NCI-H1417 treated with DMSO at 0.1 percent for 48 hours (cell line): Measurements from ENCODE around the gene IQGAP2.

Experiments
- DNase-seq: peaks from one replicate; lab custom pipeline; 2025; lab: John Stamatoyannopoulos, UW

The IQGAP2 gene

DNA sequence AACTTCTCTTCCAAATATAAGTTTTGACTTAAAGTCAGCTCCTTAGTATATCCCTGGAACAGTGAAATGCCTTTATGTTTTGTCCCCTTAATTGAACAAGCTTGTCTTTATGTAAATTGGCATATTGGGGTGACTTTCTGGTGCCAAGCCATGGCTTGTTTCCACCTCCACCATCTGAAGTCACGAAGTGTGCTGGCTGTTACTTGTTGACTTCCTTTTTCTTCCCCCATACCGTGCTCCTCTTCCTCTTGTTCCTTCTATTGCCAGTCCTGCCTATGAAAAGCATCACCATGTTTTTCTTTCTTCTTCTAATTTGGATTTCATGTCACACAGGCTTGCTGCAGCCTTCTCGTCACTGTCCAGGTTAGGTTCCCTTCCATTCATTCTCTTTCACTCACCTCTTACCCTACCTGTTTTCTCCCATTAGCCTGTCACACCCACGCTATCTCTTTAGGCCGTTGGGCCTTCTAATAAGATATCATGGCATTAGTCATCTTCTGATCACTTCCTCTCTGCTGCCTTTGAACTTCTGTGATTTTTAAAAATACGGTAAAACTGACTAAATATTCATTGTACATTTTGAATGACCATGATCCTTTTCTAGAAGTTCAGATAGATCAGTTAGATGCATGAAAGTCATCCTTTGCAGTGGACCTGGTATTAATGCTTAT, 48.1 kb downstream of the IQGAP2 start:
- DNase-seq: no peak

DNA sequence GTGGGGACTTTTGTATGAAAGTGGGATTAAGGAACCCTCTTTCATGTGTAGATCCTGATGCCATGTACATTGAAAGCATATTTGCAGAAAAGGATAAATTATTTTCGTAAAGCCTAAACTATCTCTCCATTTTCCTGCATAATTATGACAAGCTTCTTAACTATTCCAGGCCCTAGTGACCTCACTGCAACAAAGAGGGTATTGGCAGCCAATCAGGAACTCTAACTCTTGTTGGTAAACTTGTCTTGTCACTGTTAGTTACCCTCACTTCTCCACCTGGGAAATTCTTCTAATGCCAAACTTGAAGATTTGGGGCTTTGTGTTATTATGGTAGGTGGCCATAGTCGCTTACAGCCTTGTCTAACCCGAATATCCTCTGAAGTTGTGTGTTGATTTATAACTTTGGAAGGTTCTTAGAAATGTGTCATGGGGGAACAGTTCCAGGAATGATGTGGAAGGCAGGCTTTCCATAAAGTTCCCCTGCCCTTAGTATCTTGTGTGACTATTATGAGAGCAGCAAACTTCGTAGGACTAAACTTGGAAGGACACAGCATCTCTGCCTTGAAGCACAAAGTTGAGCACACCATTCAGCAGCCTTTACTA, 52.5 kb downstream of the IQGAP2 start:
- no peak for DNase-seq

DNA sequence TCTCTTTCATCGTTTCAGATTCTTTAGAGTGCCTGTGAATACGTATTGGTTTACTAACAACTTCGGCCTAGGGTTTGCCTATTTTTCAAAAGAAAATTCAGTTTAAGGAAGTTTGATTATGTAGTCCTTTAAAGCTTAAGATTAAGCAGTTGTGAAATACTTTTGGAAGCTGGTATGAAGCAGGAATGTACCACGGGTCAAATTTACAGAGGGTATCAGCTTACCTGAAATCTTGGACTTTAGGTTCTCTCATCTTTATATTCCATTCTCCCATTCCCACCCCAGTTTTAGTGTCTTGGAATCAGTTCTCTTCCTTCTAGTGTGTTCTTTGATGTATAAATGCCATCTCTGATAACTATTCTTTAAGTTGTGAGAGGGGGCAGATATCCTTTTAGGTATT, 53.2 kb downstream of the IQGAP2 start:
- no peak for DNase-seq

DNA sequence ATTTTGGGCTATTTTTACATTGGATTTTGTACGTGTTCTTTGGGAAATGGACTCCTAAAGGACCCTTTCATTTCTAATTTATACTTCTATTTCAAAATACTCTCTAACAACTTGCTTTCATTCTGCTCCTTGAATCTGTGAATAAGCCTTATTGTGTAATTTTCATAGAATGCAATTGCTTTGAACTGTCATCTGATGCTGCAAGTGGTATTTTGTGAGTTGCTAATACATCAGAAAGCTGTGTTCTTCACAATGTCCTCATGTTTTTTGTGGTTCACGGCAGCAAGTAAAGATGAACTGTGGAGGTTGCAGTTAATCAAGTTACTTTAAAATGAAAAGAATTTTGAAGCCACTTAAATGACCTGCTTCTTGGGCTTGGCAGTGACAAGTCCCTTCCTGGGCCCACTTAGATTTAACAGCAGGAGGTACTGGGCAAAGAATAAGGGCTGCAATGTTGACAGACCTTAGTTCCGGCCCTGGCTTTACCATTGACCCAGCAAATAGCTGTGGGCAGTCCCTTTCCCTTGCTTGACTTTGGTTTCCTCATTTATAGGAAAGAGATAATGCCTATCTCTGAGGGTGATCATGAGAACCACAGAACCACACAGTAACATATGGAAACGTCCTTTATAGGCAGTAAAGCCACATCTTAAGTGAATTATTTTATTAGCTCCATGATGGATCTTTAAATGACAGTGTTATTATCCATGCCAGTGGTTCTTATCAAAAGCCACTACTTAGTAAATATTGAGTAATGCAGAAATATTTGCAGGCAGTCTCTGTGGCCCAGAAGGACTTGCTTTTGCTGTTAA, 54.8 kb downstream of the IQGAP2 start:
- no peak for DNase-seq

DNA sequence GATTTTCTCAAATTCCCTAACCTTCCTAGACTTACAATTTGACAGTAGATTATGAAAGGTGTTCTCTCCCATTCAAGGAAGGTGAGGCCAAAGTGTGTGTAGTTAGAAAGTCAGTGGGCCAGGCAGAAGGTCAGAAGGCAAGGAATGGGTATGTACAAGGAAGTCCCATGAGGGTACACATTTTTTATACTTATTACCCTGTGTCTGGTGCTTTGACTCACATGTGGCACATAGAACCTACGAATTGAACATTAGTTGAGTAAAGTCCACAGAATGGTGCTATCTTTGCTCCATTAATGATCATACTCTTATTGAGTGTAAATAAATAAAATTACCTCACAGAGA, 55.4 kb downstream of the IQGAP2 start:
- DNase-seq: no peak

DNA sequence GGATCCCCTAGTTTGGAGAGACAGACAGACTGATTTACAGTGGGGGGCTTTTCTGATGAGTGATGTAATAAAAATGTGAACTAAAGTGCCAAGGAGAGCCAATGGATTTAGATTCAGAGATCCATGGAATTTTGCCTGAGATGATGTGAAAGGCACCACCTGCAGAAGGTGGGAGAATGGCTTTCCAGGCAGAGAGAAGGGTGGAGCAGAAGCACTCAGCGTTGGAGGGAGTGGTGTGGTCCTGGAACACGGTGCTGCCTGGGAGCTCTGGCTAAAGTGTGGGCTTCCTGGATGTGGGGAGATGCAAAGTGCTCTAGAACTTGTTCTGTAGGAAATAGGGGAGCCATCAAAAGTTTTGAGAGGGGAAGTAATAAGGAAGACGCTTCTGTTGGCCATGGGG, 57.0 kb downstream of the IQGAP2 start:
- no peak for DNase-seq

DNA sequence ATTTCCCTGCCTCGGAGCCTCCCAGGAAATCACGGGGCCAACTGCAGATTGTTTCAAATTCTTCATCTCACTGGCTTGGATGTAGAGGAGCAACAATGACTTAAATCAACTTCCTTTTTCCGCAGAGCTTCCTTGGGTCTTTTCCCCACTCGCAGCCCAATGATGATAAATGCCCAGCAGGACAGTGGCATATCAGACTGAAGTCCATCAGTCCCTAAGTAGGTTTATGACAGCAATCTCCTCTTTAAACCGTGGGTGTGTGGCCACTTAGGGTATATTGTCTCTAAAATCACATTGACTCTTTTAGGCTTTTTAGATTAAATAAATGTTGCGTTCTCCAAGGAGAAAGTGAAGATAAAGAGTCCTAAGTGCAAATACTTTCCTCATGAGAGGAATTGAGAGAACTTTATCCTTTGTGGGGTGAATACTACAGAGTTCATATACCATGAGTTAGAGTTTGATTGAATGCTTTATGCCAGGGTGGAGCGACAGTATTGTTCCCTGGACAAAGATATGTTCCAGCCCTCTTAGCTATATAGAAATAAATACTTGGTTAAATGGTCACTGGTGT, 59.1 kb downstream of the IQGAP2 start:
- DNase-seq: no peak

DNA sequence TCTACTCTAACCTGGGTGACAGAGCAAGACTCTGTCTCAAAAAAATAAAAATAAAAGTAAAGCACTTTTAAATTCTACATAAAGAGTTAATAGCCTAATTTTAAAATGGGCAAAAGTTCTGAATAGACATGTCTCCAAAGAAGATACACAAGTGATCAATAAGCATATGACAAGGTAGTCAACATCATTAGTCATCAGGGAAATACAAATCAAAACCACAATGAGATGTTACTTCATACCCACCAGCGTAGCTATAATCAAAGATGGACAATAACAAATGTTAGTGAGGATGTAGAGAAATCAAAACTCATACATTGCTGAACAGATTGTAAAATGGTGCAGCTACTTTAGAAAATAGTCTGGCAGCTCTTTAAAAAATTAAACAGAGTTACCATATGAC, 64.1 kb downstream of the IQGAP2 start:
- no peak for DNase-seq

DNA sequence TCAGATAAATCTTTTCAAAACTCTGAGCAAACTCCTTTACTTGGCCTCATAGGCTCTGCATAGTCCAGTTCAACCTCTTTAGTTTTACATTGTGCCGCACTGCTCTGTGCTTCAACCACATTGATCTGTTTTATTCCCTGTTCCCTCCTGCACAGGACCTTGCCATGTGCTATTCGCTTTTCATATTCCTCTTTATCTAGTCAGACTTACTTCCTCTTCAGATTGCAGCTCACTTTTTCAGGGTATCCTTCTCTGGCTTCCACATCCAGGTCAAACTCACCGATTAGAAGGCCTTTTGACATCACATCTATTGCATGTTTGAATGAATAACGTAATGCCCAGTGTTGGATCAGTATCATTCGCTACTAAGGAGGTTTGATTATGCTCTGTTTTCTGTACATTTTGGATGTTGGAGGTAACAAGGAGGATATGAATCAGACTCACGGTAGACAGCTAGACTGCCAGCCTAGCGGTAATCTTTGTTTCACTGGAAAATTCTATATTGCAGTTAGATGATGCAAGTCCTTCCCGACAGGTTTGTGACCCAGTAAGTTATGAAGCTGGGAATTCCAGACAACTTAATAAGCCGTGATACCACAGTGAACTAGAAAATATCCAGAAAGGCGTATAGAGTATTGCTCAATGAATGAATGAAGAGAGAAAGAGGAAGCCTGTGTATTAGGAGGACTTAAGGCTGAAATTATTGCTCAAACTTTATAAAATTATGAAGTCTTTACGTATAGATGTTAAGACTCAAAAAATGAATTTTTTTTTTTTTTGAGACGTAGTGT, 65.7 kb downstream of the IQGAP2 start:
- DNase-seq: no peak

DNA sequence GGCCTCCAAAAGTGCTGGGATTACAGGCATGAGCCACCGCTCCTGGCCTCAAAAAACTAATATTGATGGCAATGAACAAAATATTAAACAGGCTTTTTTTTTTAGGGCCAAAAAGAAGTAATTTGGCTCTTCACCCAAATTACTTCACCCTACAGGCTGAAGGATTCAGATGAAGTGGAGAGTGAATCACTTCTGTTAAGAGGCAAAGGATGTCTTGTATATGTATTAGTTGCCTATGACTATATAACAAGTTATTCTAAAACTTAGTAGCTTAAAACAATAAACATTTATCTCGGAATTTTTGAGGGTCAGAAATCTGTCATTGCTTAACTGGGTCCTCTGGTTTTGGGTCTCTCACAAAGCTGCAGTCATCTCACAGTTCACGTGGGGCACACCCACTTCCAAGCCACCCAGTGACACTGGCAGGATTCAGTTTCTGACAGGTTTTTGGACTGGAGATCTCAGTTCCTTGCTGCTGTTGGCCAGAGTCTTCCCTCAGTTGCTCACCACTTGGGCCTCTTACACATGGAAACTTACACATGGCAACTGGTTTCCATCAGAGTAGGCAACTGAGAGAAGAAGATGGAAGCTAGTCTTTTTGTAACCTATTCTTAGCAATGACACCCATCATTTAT, 66.7 kb downstream of the IQGAP2 start:
- no peak for DNase-seq

DNA sequence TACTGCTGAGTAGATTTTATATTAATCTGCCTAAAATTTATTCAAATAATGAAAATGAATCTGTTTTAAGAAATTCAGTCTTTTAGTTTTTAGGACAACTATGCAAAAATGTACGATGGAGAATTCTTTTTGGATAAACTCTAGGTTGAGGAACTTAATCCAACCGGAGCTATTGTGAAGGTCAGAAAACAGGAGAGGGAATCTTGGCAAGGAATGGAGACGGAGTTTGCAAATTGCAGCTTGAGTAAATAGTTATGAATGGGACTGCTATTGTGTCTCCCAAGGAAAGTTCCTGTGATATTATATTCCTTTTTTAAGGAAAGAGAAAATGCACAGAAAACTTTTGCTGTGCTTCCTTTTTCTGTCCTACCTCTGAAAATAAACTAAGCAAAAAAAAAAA, 67.9 kb downstream of the IQGAP2 start:
- DNase-seq: no peak

DNA sequence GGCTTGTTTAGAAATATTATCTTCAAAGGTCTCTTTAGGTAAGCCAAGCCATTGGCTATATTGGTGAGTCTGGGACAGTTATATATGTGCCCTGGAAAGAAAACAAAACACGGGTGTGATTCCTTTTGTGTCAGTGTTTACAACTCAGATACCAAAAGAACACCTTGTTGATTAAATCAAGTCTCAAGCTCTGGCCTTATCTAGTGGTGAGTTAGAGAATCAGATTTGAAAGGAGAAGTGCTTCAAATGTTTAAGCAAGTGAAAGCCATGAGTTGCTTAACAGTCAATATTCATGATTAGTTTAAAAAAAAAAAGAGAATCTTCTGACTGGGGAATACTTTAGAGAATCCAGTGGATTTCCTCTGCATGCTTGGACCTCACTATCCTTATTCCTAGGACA, 68.3 kb downstream of the IQGAP2 start:
- DNase-seq: no peak

DNA sequence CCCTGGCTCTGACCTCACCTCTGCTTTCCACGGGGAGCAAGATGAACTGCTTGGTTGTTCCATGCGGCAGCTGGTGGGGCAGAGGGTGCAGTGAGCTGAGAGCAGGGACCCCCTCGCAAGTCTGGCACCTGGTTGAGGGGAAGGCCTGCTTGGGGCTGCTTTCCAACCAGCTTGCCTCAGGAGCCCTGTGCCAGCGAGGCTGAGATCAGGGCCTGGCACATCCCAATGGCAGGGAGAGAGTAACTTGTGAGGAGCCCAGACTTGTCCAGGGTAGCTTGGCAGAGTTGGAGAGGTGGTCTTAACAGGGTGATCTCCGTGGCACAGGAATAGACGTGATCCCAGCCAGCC, 68.9 kb downstream of the IQGAP2 start:
- DNase-seq: no peak

DNA sequence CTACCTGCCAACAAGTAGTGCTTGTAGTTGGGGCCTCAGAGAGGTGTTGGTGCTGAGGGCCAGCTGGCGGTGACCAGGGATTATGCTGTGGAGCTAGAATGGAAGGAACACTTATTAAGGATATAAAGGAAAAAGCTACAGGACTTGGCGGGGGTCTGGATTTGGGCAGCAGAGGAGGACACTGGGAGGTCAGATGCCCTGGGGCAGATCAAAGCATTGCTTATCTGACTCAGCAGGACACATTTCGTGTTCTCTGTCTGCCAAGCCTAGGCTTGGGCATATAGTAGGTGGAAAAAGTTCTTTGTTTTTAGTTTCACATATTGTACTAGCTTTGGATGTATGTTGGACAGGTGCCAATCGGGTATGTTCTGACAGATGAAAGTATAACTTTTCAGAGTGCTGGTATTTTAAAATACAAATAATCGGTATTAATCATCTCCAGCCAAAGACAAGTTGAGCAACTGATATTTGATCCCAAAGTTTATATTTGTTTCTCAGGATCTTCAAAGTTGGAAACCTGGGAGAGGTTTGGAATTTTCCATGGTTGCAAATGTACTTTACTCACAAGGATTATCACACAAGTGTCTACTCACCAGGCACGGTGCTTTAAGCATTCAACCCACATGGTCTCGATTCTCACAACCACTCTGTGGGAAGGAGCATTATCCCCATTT, 69.4 kb downstream of the IQGAP2 start:
- no peak for DNase-seq

DNA sequence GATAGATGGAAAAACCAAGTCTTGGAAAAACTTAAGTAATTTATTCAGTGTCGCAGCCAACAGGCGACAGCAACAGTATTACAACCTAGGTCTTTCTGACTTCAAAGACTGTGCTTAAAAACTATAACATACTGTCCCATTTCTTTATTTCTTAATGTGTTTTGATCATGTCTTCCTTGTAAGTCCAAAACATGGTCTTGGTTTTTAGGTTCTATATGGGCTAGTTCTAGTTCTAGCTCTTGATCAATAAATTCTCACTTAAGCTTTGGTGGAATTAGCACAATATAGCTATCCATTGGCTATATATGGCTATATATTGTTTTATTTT, 69.9 kb downstream of the IQGAP2 start:
- DNase-seq: no peak

DNA sequence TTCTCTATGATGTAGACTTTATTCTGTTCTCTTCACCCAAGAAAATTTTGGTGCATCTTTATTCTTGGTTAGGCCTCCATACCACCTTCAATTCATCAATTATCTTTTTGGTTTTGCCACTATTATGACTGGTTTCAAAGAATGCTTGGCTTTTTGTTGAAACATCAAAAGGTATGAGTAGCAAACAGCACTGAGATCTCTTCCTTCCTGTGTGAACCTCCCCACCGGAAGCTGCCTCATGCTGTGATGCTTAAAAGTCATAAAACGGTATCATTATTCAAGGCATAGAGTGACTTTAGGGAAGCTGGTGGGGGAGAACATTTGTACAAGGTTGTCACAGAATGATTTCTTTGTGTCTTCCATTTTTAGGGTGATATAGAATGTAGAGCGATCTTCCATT, 70.6 kb downstream of the IQGAP2 start:
- DNase-seq: no peak

DNA sequence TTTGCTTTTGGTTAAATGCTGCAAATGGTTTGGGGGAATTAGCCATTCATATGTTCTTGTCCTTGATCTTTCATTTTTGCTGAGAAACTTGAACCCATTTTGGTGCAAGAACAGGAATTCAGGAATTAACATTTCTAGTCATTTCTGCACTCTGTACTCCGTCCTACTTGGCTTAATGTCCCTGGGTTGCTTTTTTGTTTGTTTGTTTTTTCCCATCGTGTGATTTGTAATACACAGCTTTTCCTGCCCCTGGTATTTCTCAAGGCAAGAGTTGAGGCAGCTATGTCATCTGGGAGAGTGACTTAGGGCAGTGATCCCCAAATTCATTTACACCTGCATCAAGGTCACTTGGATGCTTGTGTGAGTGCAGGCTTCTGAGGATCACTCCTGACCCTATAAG, 71.3 kb downstream of the IQGAP2 start:
- no peak for DNase-seq

DNA sequence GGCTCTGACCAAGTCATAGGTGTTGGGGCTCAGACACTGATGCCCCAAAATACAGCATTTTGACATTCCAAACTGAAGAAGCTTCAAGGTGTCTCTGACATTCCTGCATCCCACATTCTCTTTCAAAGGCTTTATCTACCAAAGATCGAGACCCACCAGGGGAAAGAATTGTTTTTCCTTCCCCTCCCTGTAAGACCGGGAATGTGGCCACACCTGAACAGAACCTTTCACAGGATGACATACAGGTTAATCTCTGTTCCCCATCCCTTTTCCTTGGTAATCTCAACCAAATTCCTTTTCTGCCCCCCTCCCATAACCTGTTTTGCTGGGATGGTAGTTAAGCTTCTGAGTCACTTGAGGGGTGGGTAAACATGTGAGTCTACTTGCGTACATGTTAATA, 72.3 kb downstream of the IQGAP2 start:
- DNase-seq: no peak

DNA sequence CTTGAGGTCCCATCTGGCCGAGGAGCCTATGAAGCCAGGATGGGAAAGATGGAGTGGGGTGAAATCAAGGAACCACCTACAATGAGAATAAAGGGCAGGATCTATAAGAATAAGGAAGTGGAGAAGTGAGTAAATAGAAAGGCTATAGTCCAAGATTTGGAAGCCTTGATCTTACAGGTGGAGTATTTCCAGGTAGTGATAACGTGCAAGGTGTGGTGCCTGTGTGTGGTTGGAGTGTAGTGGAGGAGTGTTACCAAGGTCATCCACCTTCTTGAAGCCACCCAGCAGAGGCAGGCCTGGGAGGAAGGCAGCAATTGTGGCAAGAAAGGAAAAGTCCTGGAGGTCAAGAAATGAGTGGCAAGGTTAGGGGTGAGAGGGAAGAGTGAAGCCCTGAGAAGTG, 72.9 kb downstream of the IQGAP2 start:
- DNase-seq: no peak

DNA sequence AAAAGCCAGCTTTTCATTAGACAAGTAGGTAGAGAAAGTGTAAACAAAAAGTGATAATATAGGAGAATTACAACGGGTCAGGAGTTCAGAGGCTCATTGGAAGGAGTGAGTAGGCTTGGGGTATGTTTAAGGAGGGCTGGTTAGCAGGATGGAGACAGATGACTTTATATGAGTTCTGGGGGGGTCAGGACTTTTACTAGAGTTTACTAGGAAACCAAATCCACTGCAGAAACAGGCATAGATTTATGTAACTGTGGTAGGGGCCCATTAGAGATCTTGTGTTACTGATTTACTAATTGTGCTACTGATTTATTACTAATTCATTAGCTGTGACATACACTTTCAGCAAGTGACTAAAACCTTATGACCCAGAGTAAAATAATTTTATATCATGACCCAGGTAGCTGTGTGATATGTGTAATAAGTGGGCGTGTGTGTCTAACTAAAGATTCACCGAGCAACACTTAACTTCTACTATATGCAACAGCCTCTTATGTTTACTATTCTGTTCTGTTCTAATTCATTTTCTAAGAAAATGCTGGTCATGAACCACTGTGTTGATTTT, 73.5 kb downstream of the IQGAP2 start:
- no peak for DNase-seq

DNA sequence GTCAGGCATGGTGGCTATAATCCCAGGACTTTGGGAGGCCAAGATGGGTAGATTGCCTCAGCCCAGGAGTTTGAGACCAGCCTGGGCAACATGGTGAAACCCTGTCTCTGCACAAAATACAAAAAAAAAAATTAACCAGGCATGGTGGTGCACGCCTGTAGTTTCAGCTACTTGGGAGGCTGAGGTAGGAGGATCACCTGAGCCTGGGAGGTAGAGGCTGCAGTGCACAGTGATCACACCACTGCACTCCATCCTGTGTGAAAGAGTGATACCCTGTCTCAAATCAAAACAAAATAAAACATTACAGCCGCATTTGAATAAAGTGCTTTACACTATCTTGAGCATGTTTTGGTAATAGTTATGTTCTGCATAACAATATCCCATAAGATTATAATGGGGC, 74.0 kb downstream of the IQGAP2 start:
- DNase-seq: no peak
